GM12878 (cell line): ENCODE measurements around the gene GCM1. TPM values are rescaled to one million over a fixed set of nuclear protein-coding genes. Genes with fewer than 3 reads are reported as not detected.

Source experiments
- ATAC-seq: fragments of 200-7000 bp; cut with Tn5 transposase; 3 replicates; pipeline ENCODE4 v1.9.1; 2020; ENCODE audit warnings: mild to moderate bottlenecking, moderate library complexity
- BruUV-seq: library from RNA; stranded (reverse); fragments of 400-500 nt; replicated peaks from 2 replicates; lab custom pipeline; 2021; lab: Mats Ljungman, UMichigan
- CTCF ChIA-PET: fragments of 300-600 bp; sonication (Branson Sonifier 250); formaldehyde crosslinking; extraction: SDS; loops from one replicate; lab custom pipeline; 2021; ENCODE audit warnings: inconsistent platforms; lab: Yijun Ruan, JAX
- POLR2A ChIA-PET: fragments of 350-600 bp; formaldehyde crosslinking; extraction: SDS; loops from one replicate; lab custom pipeline; 2021; ENCODE audit warnings: inconsistent platforms; lab: Charles Lee
- RAD21 ChIA-PET: fragments of 300-600 bp; sonication (Branson Sonifier 250); formaldehyde crosslinking; loops from one replicate; lab custom pipeline; 2023; ENCODE audit warnings: antibody characterized with exemption; ENCODE audit not compliant: unreplicated experiment; lab: Charles Lee
- SMC1A ChIA-PET: fragments of 300-600 bp; sonication (Branson Sonifier 250); formaldehyde crosslinking; loops from one replicate; lab custom pipeline; 2023; ENCODE audit not compliant: unreplicated experiment, uncharacterized antibody; lab: Charles Lee
- DNase-seq: peaks from one replicate; pipeline ENCODE4 v3.0.0-alpha.2; 2011; ENCODE audit warnings: low read depth, low spot score
- FAIRE-seq: peaks from 3 replicates; lab custom pipeline; 2011; peaks lifted over from hg19 to GRCh38; lab: Jason Lieb, UNC
- H2AFZ ChIP-seq: 2 replicates; pipeline ENCODE4 v1.6.0; 2011; ENCODE audit warnings: low read depth, low read length, control low read depth; ENCODE audit not compliant: control insufficient read depth
- H3K27ac ChIP-seq: 2 replicates; pipeline ENCODE4 v1.5.1; 2011; ENCODE audit warnings: control low read depth; ENCODE audit not compliant: control insufficient read depth, insufficient read depth
- H3K27me3 ChIP-seq, 2 experiments: replicated peaks in 1 of 2; 2 replicates each; pipeline versions ENCODE4 v1.6.0 to v1.6.1; 2011; ENCODE audit warnings: low read length in 1 of 2; ENCODE audit not compliant: control insufficient read depth in 2 of 2, insufficient read depth in 2 of 2
- H3K36me3 ChIP-seq, 2 experiments: 2 replicates each; pipeline ENCODE4 v1.5.1; 2011; ENCODE audit warnings: low read length in 1 of 2; ENCODE audit not compliant: control insufficient read depth in 2 of 2, insufficient read depth in 2 of 2
- H3K4me1 ChIP-seq: 2 replicates; pipeline ENCODE4 v1.6.1; 2011; ENCODE audit warnings: mild to moderate bottlenecking, low read length, moderate library complexity, mixed read lengths; ENCODE audit not compliant: control insufficient read depth, insufficient read depth
- H3K4me2 ChIP-seq: 2 replicates; pipeline ENCODE4 v1.6.0; 2011; ENCODE audit warnings: control low read depth; ENCODE audit not compliant: control insufficient read depth, insufficient read depth
- H3K4me3 ChIP-seq: fragments of 200-600 bp; sonication (generic); 2 replicates; pipeline ENCODE4 v1.5.1; 2016
- H3K79me2 ChIP-seq: 2 replicates; pipeline ENCODE4 v1.6.0; 2011; ENCODE audit warnings: low read length; ENCODE audit not compliant: control insufficient read depth, insufficient read depth
- H3K9ac ChIP-seq: 2 replicates; pipeline ENCODE4 v1.8.0; 2011; ENCODE audit warnings: low read length, control low read depth, mixed read lengths; ENCODE audit not compliant: control insufficient read depth, insufficient read depth
- H3K9me3 ChIP-seq: replicated peaks from 3 replicates; pipeline ENCODE4 v1.5.1; 2011; ENCODE audit warnings: mild to moderate bottlenecking, low read length; ENCODE audit not compliant: control insufficient read depth, insufficient read depth
- H4K20me1 ChIP-seq: 2 replicates; pipeline ENCODE4 v1.6.0; 2011; ENCODE audit not compliant: control insufficient read depth, insufficient read depth
- ASH2L ChIP-seq: fragments of 300-600, 200-600 bp; sonication (generic); IDR thresholded peaks from 2 replicates; pipeline ENCODE4 v1.6.1; 2017; ENCODE audit warnings: low read depth, mild to moderate bottlenecking, borderline replicate concordance
- CBX5 ChIP-seq: sonication (generic); IDR thresholded peaks from 2 replicates; pipeline ENCODE4 v1.6.1; 2016; ENCODE audit warnings: low read depth, moderate library complexity, mild to moderate bottlenecking, inconsistent platforms
- CHD2 ChIP-seq: IDR thresholded peaks from 2 replicates; pipeline ENCODE4 v1.6.1; 2011; ENCODE audit warnings: low read depth, low read length, improper control_type of control experiment, borderline replicate concordance
- CREM ChIP-seq: IDR thresholded peaks from 2 replicates; pipeline ENCODE4 v1.6.1; 2014; ENCODE audit warnings: antibody characterized with exemption, low read depth
- FOS ChIP-seq: IDR thresholded peaks from 3 replicates; pipeline ENCODE4 v1.6.1; 2011; ENCODE audit warnings: borderline replicate concordance; ENCODE audit not compliant: insufficient read length; ENCODE audit errors: extremely low read depth
- JUND ChIP-seq: IDR thresholded peaks from 2 replicates; pipeline ENCODE4 v1.6.1; 2012; ENCODE audit warnings: low read depth, mild to moderate bottlenecking, low read length, improper control_type of control experiment, moderate library complexity
- MYC ChIP-seq: IDR thresholded peaks from 2 replicates; pipeline ENCODE4 v1.6.1; 2011; ENCODE audit warnings: mild to moderate bottlenecking, low read length, moderate library complexity, inconsistent platforms; ENCODE audit not compliant: insufficient read depth, insufficient replicate concordance, insufficient read length, severe bottlenecking
- NFXL1 ChIP-seq: fragments of 450-650 bp; IDR thresholded peaks from 2 replicates; pipeline ENCODE4 v1.6.1; 2017; ENCODE audit warnings: antibody characterized with exemption, mild to moderate bottlenecking, borderline replicate concordance
- NR2F1 ChIP-seq: fragments of 450-650 bp; conservative IDR thresholded peaks from 2 replicates; pipeline ENCODE4 v1.6.1; 2017; ENCODE audit warnings: mild to moderate bottlenecking
- STAT1 ChIP-seq: fragments of 450-650 bp; conservative IDR thresholded peaks from 2 replicates; pipeline ENCODE4 v1.6.1; 2014; ENCODE audit warnings: antibody characterized with exemption, mild to moderate bottlenecking
- TCF7 ChIP-seq: IDR thresholded peaks from 2 replicates; pipeline ENCODE4 v1.6.1; 2014; ENCODE audit warnings: antibody characterized with exemption, borderline replicate concordance
- ZNF217 ChIP-seq: fragments of 450-650 bp; IDR thresholded peaks from 2 replicates; pipeline ENCODE4 v1.6.1; 2017; ENCODE audit warnings: antibody characterized with exemption, mild to moderate bottlenecking
- ZNF24 ChIP-seq: fragments of 450-650 bp; IDR thresholded peaks from 2 replicates; pipeline ENCODE4 v1.6.1; 2017; ENCODE audit warnings: antibody characterized with exemption, mild to moderate bottlenecking
- WGBS: methylation state at CpG from one replicate; pipeline ENCODE4 v1.1.6; 2016; ENCODE audit warnings: low lambda C conversion rate; ENCODE audit not compliant: insufficient replicate concordance, insufficient coverage; ENCODE audit errors: missing lambda C conversion rate; 5-methylcytosine and 5-hydroxymethylcytosine counted together
- in situ Hi-C: fragments of 300-500 bp; cut with MboI; formaldehyde crosslinking; loops from 9 replicates; pipeline ENCODE4 v1.14.3; 2018; ENCODE audit warnings: mixed read lengths
- intact Hi-C: fragments of 100-400 bp; cut with micrococcal nuclease; formaldehyde crosslinking; loops from one replicate; pipeline ENCODE4 v1.14.2; 2022; ENCODE audit not compliant: unreplicated experiment
- polyA plus RNA-seq, 11 experiments: library from polyadenylated mRNA; depleted of rRNA in 4 of 11; unstranded in 6 of 11; stranded (reverse) in 5 of 11; fragments of >200 nt; fragmentation: Nextera tagmentation in 4 of 11; fragmentation: Illumina TruSeq in 1 of 11; extraction: Ambion mirVana in 4 of 11; extraction: Trizol in 1 of 11; gene quantifications; 1 replicate in 1 of 11; 2 replicates in 10 of 11; pipeline versions ENCODE4 v1.2.1 to v1.2.3, GENCODE V29; 2011 to 2016; ENCODE audit warnings: inconsistent platforms in 2 of 11, missing spikeins in 2 of 11, low read depth in 1 of 11
- total RNA-seq, 4 experiments: library from RNA; depleted of rRNA in 3 of 4; stranded (reverse); fragments of >200 nt in 3 of 4; fragmentation: Illumina TruSeq in 1 of 4; extraction: Trizol in 1 of 4; gene quantifications; 2 replicates each; pipeline versions ENCODE4 v1.2.1 to v1.2.3, GENCODE V29; 2013 to 2021
- TF ChIP-seq, protein P1 (sequence below): IDR thresholded peaks from 2 replicates; pipeline ENCODE4 v1.6.1; 2011; ENCODE audit warnings: borderline replicate concordance, low read depth, mild to moderate bottlenecking, moderate library complexity, low read length; ENCODE audit not compliant: insufficient read depth, poor library complexity, severe bottlenecking
- TF ChIP-seq, protein P2 (sequence below): fragments of 450-650 bp; IDR thresholded peaks from 2 replicates; pipeline ENCODE4 v1.6.1; 2016; ENCODE audit warnings: mild to moderate bottlenecking, moderate library complexity, borderline replicate concordance

Gene GCM1
- total and polyA plus RNA-seq, 10 of the 15 experiments (the other 5 are each of a cell fraction or from before 2014, with no cell fraction given): 0.04 to 0.08 (median 0.05) TPM; not detected in 5

DNA sequence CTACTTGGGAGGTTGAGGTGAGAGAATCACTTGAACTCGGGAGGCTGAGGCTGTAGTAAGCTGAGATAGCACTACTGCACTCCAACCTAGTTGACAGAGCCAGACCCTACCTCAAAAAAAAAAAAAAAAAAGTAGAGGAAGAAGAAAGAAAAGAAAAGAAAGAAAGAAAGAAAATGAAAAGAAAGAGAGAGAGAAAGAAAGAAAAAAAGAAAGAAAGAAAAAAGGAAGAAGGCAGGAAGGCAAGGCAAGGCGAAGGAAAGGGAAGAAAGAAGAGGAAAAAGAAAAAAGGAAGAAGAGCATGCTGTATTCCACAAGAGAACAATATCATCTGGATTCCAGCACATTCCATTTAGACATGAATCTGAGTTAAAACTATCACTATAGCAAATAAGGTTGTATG lies 3.8 kb downstream of the GCM1 start (continued):
- TF ChIP-seq ASH2L: no peak
- TF ChIP-seq, all 136 proteins: peak for 0

DNA sequence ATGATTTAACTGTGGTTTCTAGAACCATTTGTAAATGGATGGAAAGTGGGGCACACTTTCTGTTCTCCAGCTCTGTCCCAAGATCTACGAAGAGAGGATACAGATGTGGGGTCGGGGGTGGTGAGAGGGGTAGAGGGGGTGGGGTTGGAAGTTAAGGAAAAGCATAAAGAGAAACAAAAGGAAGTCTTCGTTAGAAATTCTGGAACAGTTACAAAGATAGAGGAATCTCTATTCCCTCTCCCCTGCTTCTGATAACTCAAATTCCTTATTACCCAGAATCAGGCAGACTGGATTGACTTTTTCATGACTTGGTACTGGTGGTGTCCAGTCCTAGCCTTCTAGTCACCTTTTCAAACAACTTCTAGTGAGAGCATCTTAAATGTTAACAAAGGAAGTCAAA lies 4.9 kb downstream of the GCM1 start:
- RAD21 ChIA-PET: no interaction called here
- CTCF ChIA-PET: interaction anchor here (0.6 kb wide), 1 partner anchor 505 kb away, joined by 3 read pairs; no protein-coding TSS in a partner anchor
- Histone ChIP-seq H4K20me1 (no peaks in the 10 kb centered on the region), H3K4me3 (no peak overlapping the region), H3K9me3 (no peaks in the 10 kb centered on the region), H3K4me2 (no peak overlapping the region), H2AFZ (no peak overlapping the region), H3K9ac (no peak overlapping the region), H3K27ac (no peak overlapping the region), H3K27me3 (no peaks in the 10 kb centered on the region), H3K36me3 (no peaks in the 10 kb centered on the region), H3K4me1 (no peaks in the 10 kb centered on the region), H3K79me2 (no peaks in the 10 kb centered on the region)
- TF ChIP-seq JUND: no peak
- TF ChIP-seq, protein P1, sequence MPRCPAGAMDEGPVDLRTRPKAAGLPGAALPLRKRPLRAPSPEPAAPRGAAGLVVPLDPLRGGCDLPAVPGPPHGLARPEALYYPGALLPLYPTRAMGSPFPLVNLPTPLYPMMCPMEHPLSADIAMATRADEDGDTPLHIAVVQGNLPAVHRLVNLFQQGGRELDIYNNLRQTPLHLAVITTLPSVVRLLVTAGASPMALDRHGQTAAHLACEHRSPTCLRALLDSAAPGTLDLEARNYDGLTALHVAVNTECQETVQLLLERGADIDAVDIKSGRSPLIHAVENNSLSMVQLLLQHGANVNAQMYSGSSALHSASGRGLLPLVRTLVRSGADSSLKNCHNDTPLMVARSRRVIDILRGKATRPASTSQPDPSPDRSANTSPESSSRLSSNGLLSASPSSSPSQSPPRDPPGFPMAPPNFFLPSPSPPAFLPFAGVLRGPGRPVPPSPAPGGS: no peak
- no peak for TF ChIP-seq ZNF217
- TF ChIP-seq, protein P2, sequence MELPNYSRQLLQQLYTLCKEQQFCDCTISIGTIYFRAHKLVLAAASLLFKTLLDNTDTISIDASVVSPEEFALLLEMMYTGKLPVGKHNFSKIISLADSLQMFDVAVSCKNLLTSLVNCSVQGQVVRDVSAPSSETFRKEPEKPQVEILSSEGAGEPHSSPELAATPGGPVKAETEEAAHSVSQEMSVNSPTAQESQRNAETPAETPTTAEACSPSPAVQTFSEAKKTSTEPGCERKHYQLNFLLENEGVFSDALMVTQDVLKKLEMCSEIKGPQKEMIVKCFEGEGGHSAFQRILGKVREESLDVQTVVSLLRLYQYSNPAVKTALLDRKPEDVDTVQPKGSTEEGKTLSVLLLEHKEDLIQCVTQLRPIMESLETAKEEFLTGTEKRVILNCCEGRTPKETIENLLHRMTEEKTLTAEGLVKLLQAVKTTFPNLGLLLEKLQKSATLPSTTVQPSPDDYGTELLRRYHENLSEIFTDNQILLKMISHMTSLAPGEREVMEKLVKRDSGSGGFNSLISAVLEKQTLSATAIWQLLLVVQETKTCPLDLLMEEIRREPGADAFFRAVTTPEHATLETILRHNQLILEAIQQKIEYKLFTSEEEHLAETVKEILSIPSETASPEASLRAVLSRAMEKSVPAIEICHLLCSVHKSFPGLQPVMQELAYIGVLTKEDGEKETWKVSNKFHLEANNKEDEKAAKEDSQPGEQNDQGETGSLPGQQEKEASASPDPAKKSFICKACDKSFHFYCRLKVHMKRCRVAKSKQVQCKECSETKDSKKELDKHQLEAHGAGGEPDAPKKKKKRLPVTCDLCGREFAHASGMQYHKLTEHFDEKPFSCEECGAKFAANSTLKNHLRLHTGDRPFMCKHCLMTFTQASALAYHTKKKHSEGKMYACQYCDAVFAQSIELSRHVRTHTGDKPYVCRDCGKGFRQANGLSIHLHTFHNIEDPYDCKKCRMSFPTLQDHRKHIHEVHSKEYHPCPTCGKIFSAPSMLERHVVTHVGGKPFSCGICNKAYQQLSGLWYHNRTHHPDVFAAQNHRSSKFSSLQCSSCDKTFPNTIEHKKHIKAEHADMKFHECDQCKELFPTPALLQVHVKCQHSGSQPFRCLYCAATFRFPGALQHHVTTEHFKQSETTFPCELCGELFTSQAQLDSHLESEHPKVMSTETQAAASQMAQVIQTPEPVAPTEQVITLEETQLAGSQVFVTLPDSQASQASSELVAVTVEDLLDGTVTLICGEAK: no peak
- TF ChIP-seq MYC: no peak
- no peak for TF ChIP-seq NR2F1
- no peak for TF ChIP-seq NFXL1
- no peak for TF ChIP-seq STAT1
- no peak for TF ChIP-seq TCF7
- TF ChIP-seq FOS: no peak
- no peak for TF ChIP-seq CBX5
- TF ChIP-seq CHD2: no peak
- no peak for TF ChIP-seq CREM
- no peak for TF ChIP-seq ZNF24
- no peak for DNase-seq
- in situ Hi-C loops: no loop called here
- intact Hi-C loops: no loop called here
- ATAC-seq: no peak
- WGBS: no CpG with 5 or more reads among the region's 3 CpGs
- no peak for FAIRE-seq
- SMC1A ChIA-PET: no interaction called here
- BruUV-seq: no TSS peak
- POLR2A ChIA-PET: interaction anchor here (0.6 to 0.7 kb wide), 3 partner anchors 97 to 941 kb away, joined by 3 to 6 read pairs (median 5); no protein-coding TSS in a partner anchor
